Aorta (tissue), 5 donors: ENCODE measurements around the gene OR2AE1. TPM values are rescaled to one million over a fixed set of nuclear protein-coding genes. Genes with fewer than 3 reads are reported as not detected.

Experiments
- ATAC-seq: fragments of 200-7000 bp; cut with Tn5 transposase; one replicate; pipeline ENCODE4 v1.9.1; 2022; ENCODE audit warnings: moderate library complexity; ENCODE audit not compliant: low FRiP score
- DNase-seq, 2 donors: peaks; one replicate each; pipeline ENCODE4 v3.0.0-alpha.2; 2020
- H3K27ac ChIP-seq, 2 donors: one replicate each; pipeline ENCODE4 v1.5.1; 2013; ENCODE audit warnings: low read length in 2 of 2, mild to moderate bottlenecking in 2 of 2, moderate library complexity in 2 of 2, control low read depth in 1 of 2, inconsistent platforms in 1 of 2, low read depth in 1 of 2
- H3K27me3 ChIP-seq, 2 donors: one replicate each; pipeline ENCODE4 v1.6.1; 2013; ENCODE audit warnings: control low read depth in 1 of 2, low read length in 1 of 2, mild to moderate bottlenecking in 1 of 2, moderate library complexity in 1 of 2; ENCODE audit not compliant: insufficient read depth in 2 of 2, control insufficient read depth in 1 of 2
- H3K36me3 ChIP-seq, 2 donors: one replicate each; pipeline ENCODE4 v1.6.1; 2013; ENCODE audit warnings: control low read depth in 1 of 2, low read length in 1 of 2, mild to moderate bottlenecking in 1 of 2; ENCODE audit not compliant: insufficient read depth in 2 of 2, control insufficient read depth in 1 of 2
- H3K4me1 ChIP-seq, 2 donors: one replicate each; pipeline ENCODE4 v1.6.1; 2013; ENCODE audit warnings: low read length in 2 of 2, control low read depth in 1 of 2, mild to moderate bottlenecking in 1 of 2, moderate library complexity in 1 of 2; ENCODE audit not compliant: insufficient read depth in 2 of 2, control insufficient read depth in 1 of 2
- H3K4me3 ChIP-seq, 2 donors: one replicate each; pipeline ENCODE4 v1.5.1; 2013; ENCODE audit warnings: low read length in 2 of 2, control low read depth in 1 of 2, mild to moderate bottlenecking in 1 of 2
- H3K9me3 ChIP-seq: one replicate; pipeline ENCODE4 v1.6.1; 2013; ENCODE audit warnings: mild to moderate bottlenecking, low read length; ENCODE audit not compliant: control insufficient read depth
- WGBS, 2 donors: extraction: QIAGEN DNeasy Blood & Tissue Kit; methylation state at CpG; one replicate each; pipeline ENCODE4 v1.1.7; 2013; 5-methylcytosine and 5-hydroxymethylcytosine counted together
- intact Hi-C, 2 donors: fragments of 100-400 bp; cut with DNase I; formaldehyde crosslinking; loops; one replicate each; pipeline versions ENCODE4 v1.14.2 to v1.15.0; 2022
- polyA plus RNA-seq, 2 donors: library from polyadenylated mRNA; stranded (reverse); fragments of 200-250 nt; gene quantifications; one replicate each; pipeline ENCODE4 v1.2.3, GENCODE V29; 2013
- total RNA-seq, 2 donors: library from RNA; stranded (reverse); fragmentation: NEBNext Ultra II Directional; extraction: Animal tissue kit (Norgen Biotek cat#: 25700); gene quantifications; one replicate each; pipeline ENCODE4 v1.2.1, GENCODE V29; 2021
- donor health status: healthy with polysubstance abuse.
- donor health status: Bipolar disorder and iron deficiency.
- donor health status: DM: no; HTN: no; CAD: no.
- donor health status: DM: no; HTN: no; CAD: no.
- donor health status: DM: yes; HTN: yes; CAD: no.

The OR2AE1 gene
- total and polyA plus RNA-seq, 4 donors, result 0.36 TPM; not detected in 3

DNA sequence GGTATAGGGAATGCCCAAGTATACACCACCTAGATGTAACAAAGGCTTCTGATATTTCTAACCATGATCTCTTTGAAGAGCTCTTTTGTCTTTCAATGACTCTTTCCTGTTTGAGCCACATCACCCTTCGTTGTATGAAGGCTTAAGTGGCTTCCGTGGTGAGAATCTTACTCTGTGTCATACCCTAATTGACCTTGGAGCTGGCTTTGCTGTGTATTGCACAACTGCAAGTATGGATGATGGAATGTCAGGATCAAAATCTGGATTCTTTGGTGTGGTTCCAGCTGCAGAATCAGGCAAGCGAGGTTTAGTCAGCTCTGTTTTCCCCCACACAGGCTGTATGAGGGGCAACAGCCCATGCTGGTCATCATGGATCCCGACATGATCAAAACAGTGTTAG lies 33.0 kb downstream of the OR2AE1 start:
- ATAC-seq (no peak), DNase-seq (no peak)
- H3K4me1 ChIP-seq, result no peaks in the 10 kb centered on the region
- H3K27me3 ChIP-seq, result no peaks in the 10 kb centered on the region
- no peak overlapping the region for H3K4me3 ChIP-seq
- 77 to 80% methylated on average over 4 of the region's 4 CpGs for WGBS, 2 donors
- intact Hi-C loops, result no loop called here
- H3K36me3 ChIP-seq, result no peaks in the 10 kb centered on the region
- H3K27ac ChIP-seq, result no peak overlapping the region
- no peaks in the 10 kb centered on the region for H3K9me3 ChIP-seq

DNA sequence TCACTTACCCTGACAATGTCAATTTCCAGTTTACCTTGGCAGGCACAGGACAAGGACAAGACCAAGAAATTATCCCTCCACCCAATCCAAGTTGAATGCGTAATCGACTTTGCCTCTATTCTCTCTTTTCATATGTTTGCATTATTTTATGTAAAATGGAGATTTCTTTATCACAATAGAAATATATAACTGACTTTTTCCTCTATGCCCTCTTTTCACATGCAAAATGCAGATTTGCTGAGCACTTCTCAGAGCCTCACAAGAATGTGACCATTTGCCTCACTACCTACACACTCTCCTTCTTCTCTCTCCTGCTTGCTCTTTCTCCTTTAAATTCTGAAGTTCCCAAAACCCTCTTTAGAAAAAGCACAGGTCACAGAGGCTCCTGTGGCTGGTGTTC lies 33.9 kb downstream of the OR2AE1 start:
- ATAC-seq, result no peak
- Histone ChIP-seq H3K36me3 (no peaks in the 10 kb centered on the region), H3K27me3 (no peaks in the 10 kb centered on the region), H3K9me3 (no peaks in the 10 kb centered on the region), H3K4me1 (no peaks in the 10 kb centered on the region), H3K4me3 (no peak overlapping the region), H3K27ac (no peak overlapping the region)
- 79 to 84% methylated on average over 2 of the region's 2 CpGs for WGBS, 2 donors
- intact Hi-C loops, result no loop called here
- DNase-seq, result no peak

DNA sequence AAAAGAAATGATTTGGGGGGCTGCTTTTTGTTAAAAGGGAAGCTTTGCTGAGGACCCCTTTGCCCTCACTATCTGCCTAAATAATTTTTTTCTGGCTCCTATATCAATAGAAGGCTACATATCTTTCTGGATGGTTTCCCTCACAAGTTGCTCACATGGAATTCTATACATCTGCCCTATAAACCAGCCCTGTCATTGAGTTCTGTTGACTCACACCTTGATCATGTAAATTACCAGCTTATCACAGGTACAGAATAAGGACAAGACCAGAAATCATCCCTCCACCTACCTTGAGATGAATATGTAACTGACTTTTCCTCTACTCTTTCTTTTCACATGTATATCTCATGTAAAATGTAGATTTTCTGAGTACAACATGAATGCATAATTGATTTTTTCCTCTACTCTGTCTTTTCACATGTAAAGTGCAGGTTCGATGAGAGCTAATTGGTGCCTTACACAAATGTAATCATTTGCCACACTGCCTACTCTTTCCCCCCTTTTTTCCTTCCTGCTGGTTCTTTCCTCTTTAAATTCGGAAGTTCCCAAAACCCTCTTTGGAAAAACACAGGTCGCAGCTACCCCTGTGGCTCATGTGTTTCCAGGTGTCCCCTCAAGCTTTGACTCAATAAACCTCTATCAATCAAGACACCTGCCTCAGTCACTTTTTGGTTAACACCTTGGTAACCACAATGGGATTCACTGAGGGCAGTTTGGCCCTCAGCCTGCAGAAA lies 36.5 kb downstream of the OR2AE1 start:
- no peak overlapping the region for H3K4me3 ChIP-seq
- H3K27ac ChIP-seq, result no peak overlapping the region
- H3K27me3 ChIP-seq, result no peaks in the 10 kb centered on the region
- intact Hi-C loops, result no loop called here
- H3K36me3 ChIP-seq, result no peaks in the 10 kb centered on the region
- DNase-seq (no peak), ATAC-seq (no peak)
- no peaks in the 10 kb centered on the region for H3K9me3 ChIP-seq
- WGBS, 2 donors, result 30 to 45% methylated on average over 3 of the region's 3 CpGs
- no peaks in the 10 kb centered on the region for H3K4me1 ChIP-seq

DNA sequence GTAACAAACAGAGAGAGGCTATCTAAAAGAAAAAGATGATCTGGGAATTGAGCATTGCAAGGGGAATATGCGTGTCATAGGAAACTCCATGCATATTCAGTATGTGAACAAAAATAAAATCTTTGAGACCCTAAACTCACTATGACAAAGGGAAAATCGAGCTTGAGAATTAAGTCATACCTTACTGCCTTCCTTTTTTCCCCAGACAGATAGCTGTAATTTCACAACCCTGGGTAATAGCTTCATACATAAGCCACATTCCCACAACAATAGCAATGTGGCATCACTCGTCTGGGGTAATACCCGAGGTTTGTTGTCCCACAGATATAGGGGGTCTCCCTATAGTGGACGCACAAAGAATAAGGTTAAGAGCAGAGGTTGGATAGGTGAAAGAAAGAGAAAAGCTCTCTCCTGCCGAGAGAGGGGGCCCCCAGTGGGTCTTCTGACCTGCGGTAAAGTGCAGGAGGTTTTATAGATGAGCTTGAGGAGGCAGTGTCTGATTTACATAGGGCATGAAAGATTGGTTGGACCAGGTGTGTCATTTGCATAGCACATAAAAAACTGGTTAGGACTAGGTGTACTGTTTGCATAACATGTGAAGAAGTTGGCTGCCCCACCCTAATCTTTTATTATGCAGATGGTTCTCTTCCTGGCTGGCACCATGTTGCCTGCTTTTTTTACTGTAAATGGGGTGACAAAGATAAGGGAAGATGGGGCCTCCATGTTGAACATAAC lies 37.4 kb downstream of the OR2AE1 start:
- Histone ChIP-seq H3K27me3 (no peaks in the 10 kb centered on the region), H3K27ac (no peak overlapping the region), H3K9me3 (no peaks in the 10 kb centered on the region), H3K4me3 (no peak overlapping the region), H3K36me3 (no peaks in the 10 kb centered on the region), H3K4me1 (no peaks in the 10 kb centered on the region)
- WGBS, 2 donors, result 35 to 36% methylated on average over 7 of the region's 7 CpGs
- intact Hi-C loops, result no loop called here
- ATAC-seq (no peak), DNase-seq (no peak)

DNA sequence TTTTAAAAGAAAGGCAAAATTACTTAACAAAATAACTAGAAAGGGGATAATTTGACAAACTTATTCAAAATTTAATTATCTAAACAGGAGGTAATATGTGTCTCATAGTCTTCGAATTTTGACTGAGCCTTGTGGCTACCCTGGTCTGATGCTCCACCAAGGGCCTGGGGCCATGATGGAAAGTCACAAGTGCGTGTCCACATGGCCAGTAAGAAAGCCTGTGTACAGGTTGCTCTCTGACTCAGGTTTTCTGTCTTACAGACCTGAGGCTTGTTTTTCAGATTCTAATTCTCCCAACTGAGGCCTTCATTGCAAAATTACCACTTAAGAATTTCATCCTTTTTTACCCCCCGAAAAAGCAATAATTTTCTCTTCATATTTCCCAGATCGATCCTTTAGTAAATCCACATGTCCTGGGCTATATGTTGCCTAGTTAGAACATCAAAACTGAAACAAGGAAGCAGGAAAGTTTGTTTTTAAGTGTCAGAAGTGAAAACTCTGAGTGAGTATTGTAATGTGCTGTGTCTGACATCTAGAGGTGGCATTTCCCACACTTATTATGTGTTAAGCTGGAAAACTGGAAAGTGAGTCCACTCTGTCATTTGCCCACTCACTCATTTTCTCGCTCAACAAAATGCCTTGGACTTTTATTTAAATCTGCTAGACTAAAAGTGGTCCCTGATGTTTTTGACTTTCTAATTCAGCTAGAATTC lies 39.0 kb downstream of the OR2AE1 start:
- H3K36me3 ChIP-seq, result no peaks in the 10 kb centered on the region
- DNase-seq (no peak), ATAC-seq (no peak)
- H3K9me3 ChIP-seq, result no peaks in the 10 kb centered on the region
- H3K4me3 ChIP-seq, result no peak overlapping the region
- intact Hi-C loops, result no loop called here
- 72 to 78% methylated on average over 5 of the region's 5 CpGs for WGBS, 2 donors
- H3K27ac ChIP-seq, result no peak overlapping the region
- H3K27me3 ChIP-seq, result no peaks in the 10 kb centered on the region
- H3K4me1 ChIP-seq, result no peaks in the 10 kb centered on the region

DNA sequence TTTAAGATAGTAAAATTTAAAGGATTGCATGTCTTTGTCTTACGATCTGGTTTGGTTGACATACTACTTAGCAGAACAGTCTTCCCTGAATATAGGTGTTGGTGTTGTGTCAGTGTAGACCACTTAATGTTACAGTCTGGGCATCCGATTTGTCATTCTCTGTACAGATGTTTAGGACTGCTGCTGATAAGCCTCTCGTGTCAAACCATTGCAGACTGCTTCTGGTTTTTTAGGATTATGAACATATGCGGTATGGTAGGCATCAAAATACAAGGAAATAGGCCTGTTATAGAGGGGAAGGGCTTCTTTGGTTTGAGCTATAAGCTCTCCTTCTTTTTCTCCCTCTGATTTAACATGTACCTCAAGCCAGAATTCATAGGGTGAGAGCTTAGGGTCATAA lies 41.6 kb downstream of the OR2AE1 start:
- Histone ChIP-seq H3K9me3 (no peaks in the 10 kb centered on the region), H3K27ac (no peak overlapping the region), H3K4me1 (no peaks in the 10 kb centered on the region), H3K4me3 (no peak overlapping the region), H3K27me3 (no peaks in the 10 kb centered on the region), H3K36me3 (no peaks in the 10 kb centered on the region)
- no peak for ATAC-seq
- 84 to 85% methylated on average over 4 of the region's 4 CpGs for WGBS, 2 donors
- no peak for DNase-seq
- intact Hi-C loops, result no loop called here

DNA sequence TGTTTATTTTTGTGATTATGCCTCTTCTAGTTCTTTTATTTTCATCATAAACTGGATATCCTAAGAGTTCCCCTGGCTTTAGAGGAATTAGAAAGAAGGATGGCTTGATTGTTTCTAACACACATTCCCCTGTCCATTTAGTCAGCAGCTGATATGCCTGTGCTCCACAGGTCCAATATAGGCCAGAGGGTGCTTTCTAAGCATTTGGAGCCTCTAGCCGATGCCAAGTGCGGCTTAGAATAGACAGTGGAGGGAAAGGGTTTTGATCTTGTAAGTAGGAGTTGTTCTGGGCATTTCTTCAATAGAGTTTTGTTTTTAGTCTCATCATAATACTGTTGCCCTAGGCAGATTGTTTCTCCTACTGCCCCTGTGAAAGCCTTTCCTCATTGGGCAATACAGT lies 42.5 kb downstream of the OR2AE1 start:
- H3K27ac ChIP-seq, result no peak overlapping the region

DNA sequence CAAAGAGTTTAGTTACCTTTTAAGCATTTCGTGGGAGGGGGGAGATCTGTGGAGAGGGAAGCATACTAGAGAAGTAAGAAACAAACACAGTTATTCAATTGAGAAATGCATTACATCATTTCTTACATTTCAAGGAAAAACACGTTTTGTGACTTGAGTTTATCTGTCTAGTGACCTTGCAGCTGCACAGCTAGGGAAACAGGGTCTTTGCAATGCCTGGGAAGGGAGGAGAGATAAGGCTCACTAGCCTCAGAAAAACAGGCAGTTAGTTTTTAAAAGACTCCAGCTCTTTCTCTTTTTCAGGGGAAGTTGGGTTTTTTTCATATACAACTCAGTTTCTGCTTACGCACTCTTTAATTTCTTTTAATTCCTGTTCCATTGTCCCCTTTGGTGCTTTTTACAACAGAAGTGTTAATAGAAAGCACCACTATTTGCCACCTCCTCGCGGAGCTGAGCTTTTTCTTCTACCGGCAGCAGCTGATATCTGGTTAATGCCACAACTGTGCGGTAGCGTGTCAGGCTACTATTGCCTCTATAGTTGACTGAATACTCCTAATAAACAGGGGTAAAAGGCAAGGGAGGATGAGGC lies 43.5 kb downstream of the OR2AE1 start:
- no peaks in the 10 kb centered on the region for H3K27me3 ChIP-seq
- DNase-seq (no peak), ATAC-seq (no peak)
- no peaks in the 10 kb centered on the region for H3K4me1 ChIP-seq
- intact Hi-C loops, result no loop called here
- 58 to 63% methylated on average over 8 of the region's 8 CpGs for WGBS, 2 donors
- no peaks in the 10 kb centered on the region for H3K36me3 ChIP-seq
- no peaks in the 10 kb centered on the region for H3K9me3 ChIP-seq
- H3K27ac ChIP-seq, result no peak overlapping the region
- H3K4me3 ChIP-seq, result no peak overlapping the region

More for the DNA sequence above, 42.5 kb downstream of the OR2AE1 start:
- H3K36me3 ChIP-seq, result no peaks in the 10 kb centered on the region
- WGBS, 2 donors, result 92 to 93% methylated on average over 2 of the region's 2 CpGs
- H3K27me3 ChIP-seq, result no peaks in the 10 kb centered on the region
- no peak overlapping the region for H3K4me3 ChIP-seq
- DNase-seq, result no peak
- H3K4me1 ChIP-seq, result no peaks in the 10 kb centered on the region
- no peaks in the 10 kb centered on the region for H3K9me3 ChIP-seq
- no peak for ATAC-seq
- intact Hi-C loops, result no loop called here
